Frontal cortex (tissue), 4 donors: ENCODE results near the gene CNGA1. TPM values are rescaled to one million over a fixed set of nuclear protein-coding genes. Genes with fewer than 3 reads are reported as not detected.

Experiments used
- DNase-seq, 2 donors: peaks; one replicate each; pipeline ENCODE4 v3.0.0; 2012; ENCODE audit warnings: low spot score in 2 of 2
- FAIRE-seq: peaks from 2 replicates; lab custom pipeline; 2012; peaks lifted over from hg19 to GRCh38; lab: Jason Lieb, UNC
- total RNA-seq: library from RNA; depleted of rRNA; stranded (reverse); fragments of >200 nt; gene quantifications from one replicate; pipeline ENCODE4 v1.2.3, GENCODE V29; 2014
- donor health status: control.
- donor health status: control.
- donor health status: control.

The CNGA1 gene
- total RNA-seq, result 0.41 TPM

DNA sequence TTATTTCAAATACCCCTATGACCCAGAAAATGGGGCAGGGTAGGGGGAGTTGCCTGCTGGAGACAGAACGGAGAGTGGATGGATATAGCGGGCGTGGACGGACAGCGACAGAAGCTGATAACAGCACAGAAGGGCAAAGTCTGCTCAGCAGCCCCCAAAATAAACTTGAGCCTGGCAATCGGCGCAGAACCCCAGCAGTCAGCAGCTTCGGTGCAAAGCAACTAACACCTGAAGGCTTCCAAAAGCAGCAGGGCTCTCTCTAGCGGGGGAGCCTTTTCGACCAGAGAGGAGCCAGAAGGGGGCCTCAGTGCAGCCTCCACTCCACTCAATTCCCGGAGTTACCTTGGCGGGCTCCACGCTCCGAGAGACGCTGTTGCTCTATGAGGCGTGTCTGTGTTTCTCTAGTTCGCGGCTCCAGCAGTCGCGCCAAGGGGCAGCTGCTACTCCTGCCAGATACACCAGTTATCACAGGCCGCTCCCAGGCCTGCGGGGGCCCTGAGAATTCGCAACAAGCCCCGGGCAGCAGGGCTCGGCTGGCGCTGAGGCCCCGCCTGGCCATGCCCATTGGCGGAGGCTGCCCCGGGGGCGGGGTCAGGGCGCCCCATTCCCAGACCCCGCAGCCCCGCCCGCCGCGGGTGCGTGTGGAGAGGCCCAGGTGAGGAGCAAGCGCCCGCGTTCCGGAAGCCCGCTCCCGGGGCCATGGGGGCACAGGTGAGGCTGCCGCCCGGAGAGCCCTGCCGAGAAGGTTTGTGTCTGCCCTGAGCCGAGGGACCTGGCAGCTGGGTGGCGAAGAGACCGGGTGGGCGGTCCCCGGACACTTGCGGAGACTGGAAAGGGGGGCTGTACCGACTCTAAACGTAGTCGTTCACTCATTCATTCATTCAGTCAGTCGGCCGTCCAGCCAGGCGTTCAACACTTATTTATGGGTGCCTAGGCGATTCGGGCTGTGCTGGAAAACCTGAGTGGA lies at the start of gene CNGA1, which contains the start of gene NIPAL1:
Gene CNGA1 (minus strand): TSS at position 541 of the 967 bp plus-strand sequence. CDS start 63,992 bp downstream, outside the sequence.
Gene NIPAL1 (plus strand): TSS at position 632 of the 967 bp plus-strand sequence. CDS start 68 bp downstream, at position 700.
- FAIRE-seq (no peak), DNase-seq (peak; percentile 61 to 76)

DNA sequence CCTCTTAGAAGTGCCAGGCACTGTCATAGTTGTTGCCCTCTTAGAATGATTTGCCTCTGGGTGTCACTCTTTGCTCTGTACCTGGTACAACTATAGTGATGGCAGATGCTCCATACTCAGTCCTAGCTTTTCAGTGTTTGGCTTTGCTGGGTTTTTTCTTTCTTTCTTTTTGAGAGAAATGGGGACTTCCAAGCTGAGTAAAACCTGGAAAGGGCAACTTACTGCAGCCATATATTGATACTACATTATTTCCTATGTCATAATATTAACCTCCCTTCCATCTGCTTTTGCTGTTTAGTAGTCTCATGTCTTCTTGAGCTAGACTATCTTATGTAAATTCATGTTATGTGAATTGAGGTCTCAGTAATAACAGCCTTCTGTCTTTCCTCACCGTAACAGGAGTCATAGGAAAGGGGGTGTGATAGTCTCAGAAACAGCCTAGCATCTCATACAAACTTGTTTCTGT lies 49.1 kb upstream of the CNGA1 start:
- DNase-seq (no peak), FAIRE-seq (no peak)

DNA sequence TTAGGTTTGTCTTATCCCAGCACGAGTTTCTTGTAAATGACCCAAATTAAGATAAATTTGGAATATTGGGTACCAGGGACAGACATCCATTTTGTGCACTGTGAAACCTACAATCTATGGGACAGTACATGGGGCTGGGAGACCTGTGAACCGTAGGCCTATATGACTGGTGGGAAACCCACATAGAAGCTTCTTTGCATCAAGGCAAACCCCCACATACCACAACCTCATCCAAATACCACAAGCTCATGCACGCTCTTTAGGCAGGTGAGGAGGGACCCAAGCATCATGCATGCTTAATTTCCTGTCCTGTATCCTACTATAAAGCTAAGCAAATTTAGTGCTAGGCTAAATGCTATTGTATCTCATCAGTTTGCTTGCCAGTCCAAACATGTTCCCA lies 47.9 kb upstream of the CNGA1 start:
- DNase-seq (no peak), FAIRE-seq (no peak)

DNA sequence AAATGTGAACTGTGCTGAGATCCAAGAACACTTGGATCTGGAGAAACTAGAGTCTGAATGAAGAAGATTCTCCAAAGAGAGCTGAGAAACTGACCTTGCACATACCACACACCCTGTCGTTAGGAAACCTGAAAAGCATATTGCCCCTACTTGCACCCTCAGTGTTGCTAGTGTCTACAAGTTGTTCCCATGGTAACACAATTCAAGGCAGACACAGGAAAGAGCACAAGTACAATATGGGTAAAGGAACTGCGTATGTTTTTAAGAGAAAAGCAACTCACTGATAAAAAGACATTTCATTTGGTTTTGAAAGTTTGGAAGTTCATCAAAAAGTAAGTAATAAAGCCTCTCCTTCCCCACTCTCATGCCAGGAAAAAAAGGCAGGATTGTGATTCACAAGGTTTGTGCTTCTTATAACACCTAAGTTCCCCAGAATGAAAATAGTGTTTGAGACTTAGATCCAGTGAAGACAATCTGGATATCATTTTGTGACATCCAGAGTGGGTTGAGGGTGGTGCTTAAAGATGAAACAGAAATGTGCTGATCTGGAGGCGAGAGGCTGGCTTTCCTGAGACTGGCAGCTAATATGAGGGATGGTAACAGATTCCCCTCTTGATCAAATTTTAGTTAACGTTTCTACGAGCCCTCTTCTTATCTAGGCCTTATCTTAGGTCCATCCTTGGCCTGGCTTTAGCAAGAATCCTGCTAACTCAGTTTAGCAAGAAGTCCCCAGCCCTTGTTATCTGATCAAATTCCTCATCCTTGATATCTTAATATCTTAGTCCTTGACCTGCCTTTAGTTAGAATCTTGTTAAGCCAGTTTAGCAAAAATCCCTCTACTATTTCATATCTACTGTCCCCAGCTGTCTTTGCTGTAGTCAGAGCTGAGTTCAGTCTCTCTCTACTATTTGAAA lies 42.4 kb upstream of the CNGA1 start:
- DNase-seq (no peak), FAIRE-seq (no peak)

DNA sequence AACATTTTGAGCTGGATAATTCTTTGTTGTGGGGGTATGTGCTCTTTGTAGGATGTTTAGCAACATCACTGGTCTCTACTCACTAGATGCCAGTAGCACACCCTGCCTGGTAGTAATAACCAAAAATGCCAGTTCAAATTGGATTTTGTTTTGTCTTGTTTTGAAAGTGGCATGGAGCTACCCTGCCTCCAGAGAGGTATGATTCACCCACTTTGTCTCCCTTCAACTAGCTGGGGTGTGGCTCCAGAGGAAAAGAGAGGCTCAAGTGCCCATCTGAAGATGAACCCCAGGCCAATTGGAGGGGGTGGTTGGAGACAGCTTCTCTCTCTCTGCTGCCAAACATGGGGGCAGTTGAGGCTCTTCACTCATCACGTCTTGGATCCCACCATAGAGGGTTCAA lies 34.6 kb upstream of the CNGA1 start:
- FAIRE-seq (no peak), DNase-seq (no peak)

DNA sequence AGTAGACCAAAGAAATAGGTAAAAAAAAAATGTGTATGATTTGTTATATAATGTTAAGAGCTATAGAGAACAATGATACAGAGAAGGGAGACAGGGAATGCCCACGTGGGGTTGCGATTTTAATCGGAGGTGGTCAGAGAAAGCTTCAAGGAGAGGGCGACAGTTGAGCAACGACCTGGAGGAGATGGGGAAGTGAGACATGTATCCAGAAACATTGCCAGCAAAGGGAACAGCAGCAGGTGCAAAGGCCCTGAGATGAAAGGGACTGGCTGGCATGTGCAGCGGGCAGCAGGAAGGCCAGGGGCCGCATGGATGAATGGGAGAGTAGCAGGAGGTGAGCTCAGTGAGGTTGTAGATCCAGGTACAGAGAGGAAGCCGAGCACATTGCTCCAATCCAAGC lies 33.0 kb upstream of the CNGA1 start:
- DNase-seq (no peak), FAIRE-seq (no peak)

DNA sequence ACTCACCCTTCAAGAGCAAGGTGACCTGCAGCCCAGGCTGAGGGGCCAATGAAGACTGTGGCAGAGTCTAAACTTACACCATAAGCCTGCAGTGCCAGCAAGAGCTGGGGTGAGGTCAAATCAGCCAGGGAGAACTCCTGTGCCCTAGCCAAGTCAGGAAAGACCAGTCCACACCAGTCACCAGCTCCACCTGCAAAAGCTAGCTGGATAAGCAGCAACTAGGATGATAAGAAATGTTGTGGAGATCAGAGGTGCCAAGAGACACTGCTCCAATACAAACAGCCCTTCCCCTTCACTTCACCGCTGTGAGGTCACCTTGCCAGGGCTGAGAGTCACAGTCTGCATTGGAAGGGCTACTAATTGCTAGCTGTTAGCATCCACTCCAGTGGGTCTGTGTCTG lies 31.4 kb upstream of the CNGA1 start:
- FAIRE-seq (no peak), DNase-seq (no peak)

DNA sequence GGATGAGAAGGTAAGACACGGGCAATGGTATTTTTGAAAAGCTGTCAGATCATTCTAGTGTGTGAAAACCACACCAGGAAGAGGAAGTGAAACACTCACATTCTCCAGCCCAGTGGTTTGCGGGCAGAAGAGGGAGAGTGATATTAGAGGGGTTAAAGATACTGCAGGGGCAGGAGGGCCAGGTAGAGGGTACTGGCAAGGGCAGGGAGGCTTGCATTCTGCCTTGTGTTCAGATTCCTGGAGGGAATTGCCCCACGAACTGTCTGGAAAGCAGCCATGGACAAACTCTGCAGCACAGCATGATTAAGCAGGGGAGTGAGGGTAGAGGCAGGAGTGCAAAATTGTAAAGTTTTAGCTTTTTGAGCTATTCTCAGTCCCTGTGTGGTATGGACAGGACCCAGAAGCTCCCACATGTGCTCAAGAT lies 31.0 kb upstream of the CNGA1 start:
- FAIRE-seq (no peak), DNase-seq (no peak)

DNA sequence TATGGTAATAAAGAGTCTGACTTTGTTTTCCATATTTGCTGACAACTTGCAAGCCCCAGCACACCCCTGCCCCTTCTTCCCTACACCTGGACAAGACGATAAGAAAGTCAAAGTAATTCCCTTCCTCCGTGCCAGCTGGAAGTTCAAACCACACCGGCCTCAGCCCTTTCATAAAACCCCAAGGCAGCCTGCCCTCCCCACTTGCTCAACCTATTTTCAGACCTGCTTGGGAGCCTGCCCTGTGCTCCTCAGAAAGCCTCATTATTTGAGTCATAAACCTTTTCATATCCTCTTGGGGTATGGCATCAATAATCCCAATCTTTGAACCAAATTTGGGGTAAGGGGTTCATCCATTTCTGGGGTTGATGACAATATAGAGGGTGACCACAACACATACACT lies 29.6 kb upstream of the CNGA1 start:
- no peak for FAIRE-seq

DNA sequence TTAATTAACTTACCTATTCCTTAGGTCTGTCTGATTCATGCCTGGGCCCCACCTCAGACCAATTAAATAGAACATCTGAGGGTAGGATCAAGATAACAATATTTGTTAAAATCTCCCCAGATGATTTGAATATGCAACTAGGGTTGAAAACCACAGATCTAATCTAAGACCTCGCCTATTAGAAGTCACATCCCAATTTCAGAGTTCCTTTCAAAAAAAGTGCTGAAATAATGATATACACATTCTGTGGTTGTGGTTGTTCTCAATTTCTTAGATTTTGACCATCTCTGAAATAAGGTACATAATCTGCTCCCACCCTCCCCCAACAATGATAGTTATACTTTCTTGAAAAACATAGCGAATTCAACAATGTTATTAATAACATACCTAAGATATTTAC lies 27.8 kb upstream of the CNGA1 start:
- no peak for FAIRE-seq

More for the DNA sequence above, 29.6 kb upstream of the CNGA1 start:
- no peak for DNase-seq

DNA sequence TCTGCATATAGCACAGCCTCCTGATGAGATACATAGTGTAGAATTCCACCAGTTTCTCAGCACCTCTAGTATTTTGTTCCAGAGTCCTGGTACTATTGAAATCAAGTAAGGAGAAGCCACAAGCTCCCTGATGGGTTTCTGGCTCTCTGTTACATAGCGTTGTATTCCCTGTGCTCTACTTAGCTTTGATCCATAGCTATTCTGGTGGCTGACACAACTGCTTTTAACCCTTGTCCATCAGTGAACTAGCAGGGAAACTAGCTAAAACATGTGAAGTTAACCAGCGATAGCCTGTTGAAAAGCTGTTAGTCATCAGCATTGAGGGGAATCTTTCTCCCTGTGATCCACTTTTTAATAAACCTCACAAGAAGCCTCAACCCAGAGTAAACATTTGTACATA lies 27.0 kb upstream of the CNGA1 start:
- no peak for FAIRE-seq
- no peak for DNase-seq

More for the DNA sequence above, 27.8 kb upstream of the CNGA1 start:
- no peak for DNase-seq

DNA sequence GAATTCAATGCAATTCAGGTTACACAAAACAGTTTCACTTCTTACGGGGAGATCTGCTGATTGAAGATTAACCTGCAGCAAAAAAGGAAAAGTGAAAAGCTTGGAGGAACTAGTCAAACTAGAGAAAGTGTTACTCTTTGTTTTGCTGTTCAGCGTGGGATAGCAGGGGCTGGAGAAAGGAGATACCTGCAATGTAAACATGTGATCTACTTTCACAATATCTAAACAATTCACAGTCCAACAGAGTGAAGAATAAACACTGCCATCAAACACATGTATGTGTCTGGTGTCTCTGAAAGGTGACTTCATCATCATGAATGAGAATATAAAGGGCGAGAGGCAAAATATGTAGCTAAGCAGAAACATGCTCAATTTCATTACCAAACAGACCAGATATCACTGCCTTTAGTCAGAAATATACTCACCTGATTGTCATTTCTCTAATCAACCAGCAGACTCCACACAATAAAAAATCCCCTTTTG lies 26.5 kb upstream of the CNGA1 start:
- DNase-seq, result no peak
- no peak for FAIRE-seq

DNA sequence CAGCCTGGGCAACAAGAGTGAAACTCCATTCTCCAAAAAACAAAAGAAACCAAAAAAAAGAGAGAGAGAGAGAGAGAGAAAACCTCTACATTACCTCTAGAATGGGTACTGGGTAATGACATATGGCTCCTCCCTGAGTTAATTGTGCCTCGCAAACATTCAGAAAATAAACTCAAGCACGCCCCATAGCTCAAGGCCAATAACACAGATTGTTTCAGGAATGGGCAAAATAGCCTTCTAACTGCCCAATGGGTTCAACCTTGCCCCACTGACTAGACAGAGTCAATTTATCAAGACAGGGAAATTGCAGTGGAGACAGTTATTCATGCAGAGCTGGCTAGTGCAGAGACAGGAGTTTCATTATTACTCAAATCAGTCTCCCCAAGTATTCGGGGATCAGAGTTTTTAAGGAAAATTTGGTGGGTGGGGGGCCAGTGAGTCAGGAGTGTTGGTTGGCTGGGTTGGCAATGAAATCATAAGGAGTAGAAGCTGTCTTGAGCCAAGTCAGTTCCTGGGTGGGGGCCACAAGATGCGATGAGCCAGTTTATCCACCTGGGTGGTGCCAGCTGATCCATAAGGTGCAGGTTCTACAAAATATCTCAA lies 25.2 kb upstream of the CNGA1 start:
- FAIRE-seq (no peak), DNase-seq (no peak)

DNA sequence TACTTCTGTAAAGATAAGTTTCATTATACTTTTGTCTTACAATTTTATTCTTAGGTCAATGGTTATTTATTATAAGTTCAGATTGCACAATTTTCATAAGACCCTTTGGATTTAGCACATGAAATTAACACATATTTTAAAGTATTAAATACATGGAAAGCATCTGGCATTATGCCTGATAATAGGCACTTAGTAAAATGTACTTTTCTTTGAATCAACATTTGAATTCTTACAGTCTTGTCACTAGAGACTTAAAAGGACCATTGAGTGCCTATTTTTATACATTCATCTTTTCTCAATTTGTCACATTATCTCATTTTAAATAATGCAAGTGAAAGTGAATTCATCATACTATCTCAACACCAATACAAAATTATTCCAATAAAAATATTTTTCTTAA lies 23.1 kb upstream of the CNGA1 start:
- FAIRE-seq (no peak), DNase-seq (no peak)

DNA sequence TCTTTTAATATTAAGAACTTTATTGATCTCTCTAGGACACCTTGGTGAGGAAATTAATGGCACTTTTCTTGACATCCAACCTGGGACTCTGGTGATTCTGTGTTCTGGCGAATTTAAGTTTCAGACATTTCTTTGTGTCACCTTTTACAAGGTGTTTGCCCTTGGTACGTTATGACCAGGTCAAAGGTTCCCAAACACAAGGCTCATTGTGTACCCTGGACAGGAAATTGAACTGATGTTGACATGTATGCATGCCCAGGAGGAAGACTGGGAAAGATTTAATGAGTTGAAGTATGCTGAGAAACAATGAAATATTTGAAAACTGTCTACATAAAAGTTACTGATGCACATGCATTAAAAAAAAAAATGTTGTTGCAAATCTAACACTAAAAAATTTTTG lies 22.2 kb upstream of the CNGA1 start:
- DNase-seq (no peak), FAIRE-seq (no peak)

DNA sequence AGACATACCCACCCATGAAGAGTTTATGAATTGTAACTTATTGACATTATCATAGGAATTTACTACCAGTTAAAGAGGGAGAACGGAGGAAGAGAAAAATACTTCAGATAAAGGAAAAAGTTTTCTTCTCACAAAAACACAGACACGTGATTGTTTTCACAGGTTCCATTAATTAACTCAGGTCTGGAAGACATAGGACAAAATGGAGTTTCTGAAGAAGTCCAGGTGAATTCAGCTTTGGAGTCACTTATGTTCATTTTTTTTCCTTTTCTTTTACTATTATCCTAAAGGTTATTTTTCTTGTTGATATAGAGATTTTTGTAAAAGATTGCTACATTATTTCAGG lies 20.6 kb upstream of the CNGA1 start:
- no peak for FAIRE-seq
- no peak for DNase-seq

DNA sequence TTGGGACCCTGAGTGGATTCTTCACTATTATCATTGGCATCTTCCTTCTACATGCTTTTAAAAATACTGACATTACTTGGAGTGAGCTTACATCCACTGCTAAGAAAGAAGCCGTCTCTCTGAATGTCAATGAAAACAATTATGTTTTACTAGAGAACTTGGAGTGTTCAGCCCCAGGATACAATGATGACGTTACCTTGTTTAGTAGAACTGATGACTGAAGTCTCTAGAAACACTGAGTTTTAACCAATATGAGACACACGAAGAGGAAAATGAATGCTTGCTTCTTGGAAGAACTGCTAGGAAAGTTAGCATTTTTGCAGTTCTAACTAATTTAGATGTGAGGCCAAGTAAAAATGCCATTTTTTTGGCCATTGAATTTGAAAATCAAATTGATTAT lies 19.5 kb upstream of the CNGA1 start:
- DNase-seq (no peak), FAIRE-seq (no peak)

DNA sequence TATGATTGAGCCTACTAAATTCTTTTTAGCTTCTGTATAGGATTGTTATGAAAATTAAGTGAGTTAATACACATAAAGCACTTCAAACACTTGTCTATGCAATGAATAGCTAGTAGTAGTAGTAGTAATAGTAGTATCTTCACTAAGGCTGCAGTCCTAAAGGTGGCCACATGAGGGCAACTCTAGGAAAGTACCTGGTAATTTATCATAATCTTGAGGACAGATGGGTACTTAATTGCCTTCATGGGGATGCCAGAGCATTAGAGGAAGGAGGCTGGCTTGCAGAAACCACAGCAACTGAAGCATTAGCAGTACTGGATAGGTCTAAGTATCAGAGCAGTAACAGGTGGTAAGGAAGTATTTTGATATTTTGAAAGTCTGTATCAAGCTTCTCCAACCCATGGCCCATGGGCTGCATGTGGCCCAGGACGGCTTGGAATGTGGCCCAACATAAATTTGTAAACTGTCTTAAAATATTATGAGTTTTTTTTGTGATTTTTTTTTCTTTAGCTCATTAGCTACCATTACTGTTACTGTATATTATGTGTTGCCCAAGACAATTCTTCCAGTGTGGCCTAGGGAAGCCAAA lies 17.4 kb upstream of the CNGA1 start:
- no peak for DNase-seq

DNA sequence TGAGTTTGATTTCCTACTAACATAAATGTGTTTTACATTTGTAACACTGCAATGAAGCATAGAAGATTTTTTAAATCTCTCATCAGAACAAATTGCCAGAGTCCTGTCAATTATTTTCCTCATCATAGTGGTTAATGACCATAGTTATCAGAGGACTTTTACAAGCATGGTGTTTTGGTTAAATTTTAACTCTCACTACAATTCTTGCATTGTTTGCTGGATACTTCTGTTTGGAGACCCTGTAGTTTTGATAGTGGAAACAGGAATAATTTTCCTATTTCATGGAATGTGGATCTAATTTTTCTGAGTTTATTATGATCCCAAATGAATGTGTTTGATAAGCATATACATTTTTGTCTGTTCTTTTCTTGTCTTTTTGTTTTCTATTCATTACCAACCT lies 16.9 kb upstream of the CNGA1 start:
- FAIRE-seq (no peak), DNase-seq (no peak)

More for the DNA sequence above, 17.4 kb upstream of the CNGA1 start:
- no peak for FAIRE-seq

DNA sequence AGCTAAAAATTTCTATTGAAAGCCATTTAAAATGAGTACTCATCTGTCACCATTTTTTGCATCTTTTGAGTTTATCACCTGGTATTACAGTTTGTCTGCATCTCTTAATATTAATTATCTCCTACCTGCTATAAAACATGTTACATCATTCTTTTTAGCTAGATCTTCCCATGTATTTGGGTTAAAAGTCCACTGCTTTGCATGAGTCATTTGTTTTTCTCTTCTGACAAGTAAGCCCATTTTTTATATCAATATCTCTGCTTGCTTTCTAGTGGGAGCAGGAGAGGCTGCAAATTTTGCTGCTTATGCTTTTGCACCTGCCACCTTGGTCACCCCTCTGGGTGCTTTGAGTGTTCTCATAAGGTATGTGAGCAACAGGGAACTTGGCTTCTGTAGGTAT lies 16.2 kb upstream of the CNGA1 start:
- FAIRE-seq, result no peak
- DNase-seq, result no peak
